ENCODE results near the gene CATSPERE.
A peak's percentile ranks its signal among the peaks of the same experiment; 100 is the strongest.

DNA sequence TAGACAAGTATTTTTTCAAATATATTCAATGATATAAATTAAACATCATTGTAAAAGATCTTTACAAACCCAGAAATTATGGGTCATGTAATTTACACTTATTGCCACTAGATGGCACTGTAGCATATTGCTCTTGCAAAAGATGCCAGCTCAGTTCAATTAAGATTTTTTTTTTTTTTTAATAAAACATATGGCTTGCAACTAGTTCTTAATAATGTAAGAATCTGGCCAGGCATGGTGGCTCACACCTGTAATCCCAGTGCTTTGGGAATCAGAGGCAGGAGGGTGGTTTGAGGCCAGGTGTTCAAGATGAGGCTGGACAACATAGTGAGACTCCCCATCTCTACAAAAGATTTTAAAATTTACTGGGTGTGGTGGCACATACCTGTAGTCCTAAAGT lies 142.4 kb downstream of the CATSPERE start:
- TF ChIP-seq CTCF (conservative IDR thresholded peaks at IDR 0.05 in 1 of 2, IDR thresholded peaks at IDR 0.05 in 1 of 2; ENCODE audit: extremely low read depth in 1 of 2, insufficient read depth in 1 of 2, low read depth in 1 of 2, low read length in 2 of 2) (peak; percentile 69 to 78), EZH2 (IDR thresholded peaks at IDR 0.05; ENCODE audit: borderline replicate concordance, low read length) (no peak)

Measured in mammary epithelial cell (primary cell).